ENCODE measurements around the gene ACTR3C.
"Not testable (repeated sequence)": the region's sequence is repeated elsewhere in the genome, so short reads cannot be mapped to it uniquely, and the experiment has no call there.

Gene ACTR3C

DNA sequence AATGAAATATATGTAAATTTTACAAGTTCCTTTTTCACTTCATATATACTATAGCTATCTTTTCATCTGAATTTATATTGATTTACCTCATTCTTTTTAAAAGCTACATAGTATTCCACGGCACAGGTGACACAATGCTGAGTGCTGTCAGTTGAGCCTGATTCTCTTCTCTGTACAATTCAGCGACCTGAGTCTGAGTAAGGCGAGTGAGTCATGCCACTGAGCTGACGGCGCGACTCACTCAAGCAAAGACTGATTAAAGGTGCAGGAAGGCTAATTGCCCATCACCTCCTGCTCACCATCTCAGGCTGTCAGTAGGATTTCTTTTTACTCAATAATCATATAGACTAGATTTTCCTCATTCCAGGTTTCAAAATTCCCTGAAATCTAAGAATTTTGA, 39.7 kb downstream of the ACTR3C start:
- DNase-seq (ENCODE audit: low read depth in 1 of 2, low spot score in 1 of 2); in situ Hi-C loops (cut with HindIII; ENCODE audit: low pct_unique_long_range_greater_than_20kb, low sequenced_read_pairs): not testable (repeated sequence)

GRCh38 chr7:150283111-150283510, 40.2 kb downstream of the ACTR3C start:
- in situ Hi-C loops (cut with HindIII; ENCODE audit: low pct_unique_long_range_greater_than_20kb, low sequenced_read_pairs); DNase-seq (ENCODE audit: low read depth in 1 of 2, low spot score in 1 of 2): not testable (repeated sequence)

DNA sequence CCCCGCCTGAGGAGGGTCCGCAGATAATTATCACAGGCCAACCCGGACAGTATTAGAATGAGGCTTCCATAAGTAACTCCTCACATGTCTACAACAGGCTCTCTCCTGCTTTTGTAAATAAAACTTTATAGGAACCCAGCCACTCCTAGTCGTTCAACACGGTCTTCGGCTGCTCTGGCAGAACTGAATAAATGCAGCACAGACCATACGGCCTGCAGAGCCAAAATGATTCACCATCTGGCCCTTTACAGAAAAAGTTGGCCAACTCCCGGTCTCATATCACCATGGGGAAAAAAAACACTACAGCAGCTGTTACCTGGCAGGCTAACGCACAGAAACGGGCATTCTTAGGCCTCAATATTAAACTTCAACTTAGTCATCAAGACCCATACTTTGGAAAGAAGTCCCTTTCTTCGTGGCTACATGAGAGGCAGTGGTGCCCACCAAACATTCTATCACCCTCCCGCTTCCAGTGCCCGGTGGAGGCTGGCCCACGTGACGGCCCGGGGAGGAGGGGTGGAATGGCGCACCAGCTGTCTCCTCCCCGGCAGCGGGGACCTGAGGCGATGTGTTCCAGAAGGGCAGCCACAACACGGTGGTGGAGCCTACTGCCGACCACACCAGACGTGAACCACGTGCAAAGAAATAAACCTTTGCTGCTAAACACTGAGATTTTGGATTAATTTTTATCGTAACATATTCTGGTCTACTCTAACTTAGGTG, 41.5 kb downstream of the ACTR3C start:
- in situ Hi-C loops (cut with HindIII; ENCODE audit: low pct_unique_long_range_greater_than_20kb, low sequenced_read_pairs); DNase-seq (ENCODE audit: low read depth in 1 of 2, low spot score in 1 of 2): not testable (repeated sequence)

GRCh38 chr7:150278383-150278782, 45.0 kb downstream of the ACTR3C start:
- DNase-seq (ENCODE audit: low read depth in 1 of 2, low spot score in 1 of 2); in situ Hi-C loops (cut with HindIII; ENCODE audit: low pct_unique_long_range_greater_than_20kb, low sequenced_read_pairs): not testable (repeated sequence)

- in situ Hi-C loops (cut with HindIII; ENCODE audit: low pct_unique_long_range_greater_than_20kb, low sequenced_read_pairs) = not testable (repeated sequence)
- peak in 1 of 2 experiments; percentile 24 for DNase-seq (ENCODE audit: low read depth in 1 of 2, low spot score in 1 of 2)
Observed at GRCh38 chr7:150276132-150276695, 47.1 kb downstream of the ACTR3C start.

DNA sequence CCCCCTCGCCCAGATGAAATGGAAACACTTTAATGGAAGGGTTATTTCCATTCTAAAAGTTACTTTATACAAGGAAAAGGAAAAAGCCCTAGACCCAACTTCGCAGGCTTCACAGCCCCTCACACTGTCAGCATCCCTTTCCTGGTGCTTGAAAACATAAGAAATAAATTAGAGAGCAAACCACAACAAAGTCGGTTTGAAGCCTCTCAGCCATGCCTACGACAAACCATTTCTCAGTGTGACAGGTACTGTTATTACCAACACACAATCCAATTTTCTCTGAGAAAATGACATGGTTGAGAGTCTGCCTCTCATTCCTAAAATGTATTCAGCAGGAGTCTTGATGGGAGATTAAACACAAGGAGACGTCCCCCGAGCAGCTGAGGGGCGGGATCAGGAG, 51.4 kb downstream of the ACTR3C start:
- in situ Hi-C loops (cut with HindIII; ENCODE audit: low pct_unique_long_range_greater_than_20kb, low sequenced_read_pairs); DNase-seq (ENCODE audit: low read depth in 1 of 2, low spot score in 1 of 2): not testable (repeated sequence)

- in situ Hi-C loops (cut with HindIII; ENCODE audit: low pct_unique_long_range_greater_than_20kb, low sequenced_read_pairs); DNase-seq (ENCODE audit: low read depth in 1 of 2, low spot score in 1 of 2): not testable (repeated sequence)
Observed at GRCh38 chr7:150270101-150270824, 53.1 kb downstream of the ACTR3C start.

DNA sequence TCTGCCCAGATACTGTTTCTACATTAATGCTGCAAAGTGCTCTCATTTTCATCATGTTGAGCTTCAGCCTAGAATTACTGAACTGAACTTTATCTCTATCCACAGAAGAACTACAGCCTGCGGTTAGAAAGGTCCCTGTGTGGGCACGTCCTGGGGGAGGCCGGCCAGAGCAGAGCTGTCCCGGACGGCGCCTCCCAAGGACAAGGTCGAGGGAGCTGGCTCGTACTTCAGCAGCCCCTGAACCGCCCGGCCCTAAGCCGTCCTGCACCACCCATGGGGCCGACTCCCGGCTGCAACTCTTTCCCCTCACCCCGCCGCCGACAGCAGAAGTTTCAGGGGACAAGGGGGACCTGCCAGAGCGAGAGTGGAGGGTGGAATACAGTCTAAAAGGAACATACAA, 54.5 kb downstream of the ACTR3C start:
- in situ Hi-C loops (cut with HindIII; ENCODE audit: low pct_unique_long_range_greater_than_20kb, low sequenced_read_pairs); DNase-seq (ENCODE audit: low read depth in 1 of 2, low spot score in 1 of 2): not testable (repeated sequence)

DNA sequence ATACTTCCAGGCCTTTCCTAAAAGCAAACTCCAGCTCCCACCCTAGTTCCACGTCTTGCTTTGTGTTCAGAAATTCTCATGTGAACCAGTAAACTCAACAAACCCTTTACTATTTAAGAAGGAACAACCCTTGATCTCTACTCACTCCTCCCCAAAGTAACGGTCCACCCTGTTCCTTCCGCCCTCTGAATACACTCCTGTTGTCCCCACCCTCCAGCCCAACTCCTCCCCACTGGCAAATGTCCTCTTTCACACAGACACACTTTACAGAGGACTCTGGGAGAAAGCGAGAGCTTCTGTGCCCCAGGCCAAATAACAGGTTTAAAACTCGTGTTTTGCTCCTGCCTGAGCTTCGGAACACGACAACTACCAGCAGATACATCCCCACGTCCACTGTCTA, 55.1 kb downstream of the ACTR3C start:
- DNase-seq (ENCODE audit: low read depth in 1 of 2, low spot score in 1 of 2); in situ Hi-C loops (cut with HindIII; ENCODE audit: low pct_unique_long_range_greater_than_20kb, low sequenced_read_pairs): not testable (repeated sequence)

DNA sequence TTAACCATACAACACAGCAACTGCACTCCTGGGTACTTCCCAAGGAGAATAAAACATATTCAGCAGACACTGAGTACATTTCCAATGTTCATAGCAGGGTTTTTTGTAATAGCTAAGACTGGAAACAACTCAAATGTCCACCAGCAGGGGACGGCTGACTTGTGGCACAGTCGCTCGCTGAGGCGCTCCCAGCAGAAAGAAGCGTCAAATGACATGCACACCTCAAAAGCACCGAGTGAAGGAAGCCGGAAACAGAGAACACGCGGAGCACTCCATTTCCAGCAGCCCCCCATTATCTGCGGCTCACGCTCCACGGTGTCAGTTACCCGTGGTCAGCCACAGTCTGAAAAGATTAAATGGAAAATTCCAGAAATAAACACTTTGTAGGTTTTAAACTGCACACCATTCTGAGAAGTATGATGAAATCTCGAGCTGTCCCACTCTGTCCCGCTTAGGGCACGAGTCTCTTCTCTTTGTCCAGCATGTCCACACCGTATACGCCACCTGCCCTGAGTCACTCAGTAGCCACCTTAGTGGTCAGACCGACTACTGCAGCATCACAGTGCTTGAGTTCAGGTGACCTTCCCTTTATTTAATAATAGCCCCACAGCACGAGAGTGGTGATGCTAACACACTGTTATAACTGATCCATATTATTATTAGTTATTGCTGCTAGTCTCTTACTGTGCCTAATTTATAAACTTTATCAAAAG, 56.2 kb downstream of the ACTR3C start:
- in situ Hi-C loops (cut with HindIII; ENCODE audit: low pct_unique_long_range_greater_than_20kb, low sequenced_read_pairs); DNase-seq (ENCODE audit: low read depth in 1 of 2, low spot score in 1 of 2): not testable (repeated sequence)

DNA sequence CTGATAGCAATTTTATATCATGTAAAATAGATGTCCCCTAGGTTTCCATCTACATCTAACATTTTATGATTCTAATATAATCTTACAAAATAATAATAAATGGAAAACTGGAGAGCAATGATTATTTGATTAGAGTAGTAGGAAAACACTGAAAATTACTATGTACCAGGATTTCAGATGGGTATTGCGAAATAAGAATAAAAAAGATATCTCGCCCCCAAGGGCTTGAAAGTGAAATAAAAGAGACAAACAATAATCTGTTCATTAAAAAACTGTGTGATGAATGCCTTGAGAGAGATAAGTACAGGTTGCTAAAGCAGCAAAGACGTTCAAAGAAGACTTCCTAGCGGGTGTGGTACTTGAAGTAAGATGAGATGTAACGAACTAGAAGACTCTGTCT, 60.7 kb downstream of the ACTR3C start:
- in situ Hi-C loops (cut with HindIII; ENCODE audit: low pct_unique_long_range_greater_than_20kb, low sequenced_read_pairs); DNase-seq (ENCODE audit: low read depth in 1 of 2, low spot score in 1 of 2): not testable (repeated sequence)

- DNase-seq (ENCODE audit: low read depth in 1 of 2, low spot score in 1 of 2); in situ Hi-C loops (cut with HindIII; ENCODE audit: low pct_unique_long_range_greater_than_20kb, low sequenced_read_pairs): not testable (repeated sequence)
Observed at GRCh38 chr7:150247745-150248144, 75.6 kb downstream of the ACTR3C start.

GRCh38 chr7:150245208-150245607, 78.1 kb downstream of the ACTR3C start:
- in situ Hi-C loops (cut with HindIII; ENCODE audit: low pct_unique_long_range_greater_than_20kb, low sequenced_read_pairs); DNase-seq (ENCODE audit: low read depth in 1 of 2, low spot score in 1 of 2): not testable (repeated sequence)

GRCh38 chr7:150242935-150243334, 80.4 kb downstream of the ACTR3C start:
- in situ Hi-C loops (cut with HindIII; ENCODE audit: low pct_unique_long_range_greater_than_20kb, low sequenced_read_pairs); DNase-seq (ENCODE audit: low read depth in 1 of 2, low spot score in 1 of 2): not testable (repeated sequence)

GRCh38 chr7:150225444-150225843, 97.9 kb downstream of the ACTR3C start:
- DNase-seq (ENCODE audit: low read depth in 1 of 2, low spot score in 1 of 2); in situ Hi-C loops (cut with HindIII; ENCODE audit: low pct_unique_long_range_greater_than_20kb, low sequenced_read_pairs): not testable (repeated sequence)

- in situ Hi-C loops (cut with HindIII; ENCODE audit: low pct_unique_long_range_greater_than_20kb, low sequenced_read_pairs) = not testable (repeated sequence)
Observed at GRCh38 chr7:150222083-150222972, 101.0 kb downstream of the ACTR3C start.

DNA sequence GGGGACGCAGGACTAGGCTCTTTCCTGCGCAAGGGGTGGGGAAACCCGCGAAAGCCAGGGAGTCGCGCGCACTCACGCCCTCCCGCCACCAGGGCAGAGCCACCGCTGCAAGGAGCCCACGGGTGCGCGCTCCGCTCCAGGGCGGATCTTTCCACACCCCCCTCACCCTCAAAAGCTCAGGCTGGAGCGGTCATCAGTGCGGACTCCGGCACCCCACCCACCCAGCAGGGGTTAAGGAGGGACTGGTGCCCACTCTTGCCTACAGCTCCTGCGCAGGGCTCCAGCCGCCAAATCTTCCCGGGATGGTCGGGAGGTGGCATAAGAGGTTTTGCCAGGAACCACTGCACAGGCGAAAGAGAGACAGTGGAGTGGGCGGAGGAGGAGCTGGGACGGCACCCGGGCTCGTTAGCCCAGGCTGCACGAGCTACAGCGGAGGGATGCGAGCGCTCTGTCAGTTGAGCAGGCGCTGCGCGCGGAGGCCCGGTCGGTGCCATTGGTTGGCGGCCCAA, 102.6 kb downstream of the ACTR3C start:
- in situ Hi-C loops (cut with HindIII; ENCODE audit: low pct_unique_long_range_greater_than_20kb, low sequenced_read_pairs); DNase-seq (ENCODE audit: low read depth in 1 of 2, low spot score in 1 of 2): not testable (repeated sequence)

More at GRCh38 chr7:150222083-150222972, 101.0 kb downstream of the ACTR3C start:
- DNase-seq (ENCODE audit: low read depth in 1 of 2, low spot score in 1 of 2) = peak in 1 of 2 experiments; percentile 10
